ENCODE measurements around the gene STYK1.
"Not testable (repeated sequence)": the region's sequence is repeated elsewhere in the genome, so short reads cannot be mapped to it uniquely, and the experiment has no call there.

Gene STYK1

GRCh38 chr12:10595881-10596280, 78.0 kb downstream of the STYK1 start:
- no peak overlapping the region for H3K4me3 ChIP-seq (ENCODE audit: control insufficient read depth, low read depth, low read length)
- DNase-seq (ENCODE audit: low read depth), result no peak
- TF ChIP-seq CTCF (conservative IDR thresholded peaks at IDR 0.05; ENCODE audit: control insufficient read depth, insufficient read depth, low read depth, low read length), result no peak

- DNase-seq (ENCODE audit: low read depth), result peak; percentile 16
- no peak for TF ChIP-seq CTCF (conservative IDR thresholded peaks at IDR 0.05; ENCODE audit: control insufficient read depth, insufficient read depth, low read depth, low read length)
- no peak overlapping the region for H3K4me3 ChIP-seq (ENCODE audit: control insufficient read depth, low read depth, low read length)
These were observed 82.9 kb downstream of the STYK1 start for GRCh38 chr12:10590966-10591365.

- H3K4me3 ChIP-seq (ENCODE audit: control insufficient read depth, low read depth, low read length), result no peak overlapping the region
- peak; percentile 67 for DNase-seq (ENCODE audit: low read depth)
- TF ChIP-seq CTCF (conservative IDR thresholded peaks at IDR 0.05; ENCODE audit: control insufficient read depth, insufficient read depth, low read depth, low read length), result no peak
These were observed 89.4 kb downstream of the STYK1 start for GRCh38 chr12:10584415-10584814.

- no peak for DNase-seq (ENCODE audit: low read depth)
- TF ChIP-seq CTCF (conservative IDR thresholded peaks at IDR 0.05; ENCODE audit: control insufficient read depth, insufficient read depth, low read depth, low read length), result no peak
- no peak overlapping the region for H3K4me3 ChIP-seq (ENCODE audit: control insufficient read depth, low read depth, low read length)
These were observed 91.1 kb downstream of the STYK1 start for GRCh38 chr12:10582704-10583103.

GRCh38 chr12:10582133-10582532, 91.7 kb downstream of the STYK1 start:
- DNase-seq (ENCODE audit: low read depth); H3K4me3 ChIP-seq (ENCODE audit: control insufficient read depth, low read depth, low read length): not testable (repeated sequence)

- no peak for TF ChIP-seq CTCF (conservative IDR thresholded peaks at IDR 0.05; ENCODE audit: control insufficient read depth, insufficient read depth, low read depth, low read length)
These were observed 99.5 kb downstream of the STYK1 start for GRCh38 chr12:10574307-10574706.

GRCh38 chr12:10572021-10572490, 101.8 kb downstream of the STYK1 start:
- DNase-seq (ENCODE audit: low read depth), result peak; percentile 92
- H3K4me3 ChIP-seq (ENCODE audit: control insufficient read depth, low read depth, low read length), result not testable (repeated sequence)

More at GRCh38 chr12:10574307-10574706, 99.5 kb downstream of the STYK1 start:
- no peak overlapping the region for H3K4me3 ChIP-seq (ENCODE audit: control insufficient read depth, low read depth, low read length)
- no peak for DNase-seq (ENCODE audit: low read depth)

- no peak for DNase-seq (ENCODE audit: low read depth)
- TF ChIP-seq CTCF (conservative IDR thresholded peaks at IDR 0.05; ENCODE audit: control insufficient read depth, insufficient read depth, low read depth, low read length), result no peak
- no peak overlapping the region for H3K4me3 ChIP-seq (ENCODE audit: control insufficient read depth, low read depth, low read length)
These were observed 102.7 kb downstream of the STYK1 start for GRCh38 chr12:10571141-10571540.

All from fibroblast of mammary gland (primary cell).